ENCODE measurements around the gene PRMT3. TPM values are rescaled to one million over a fixed set of nuclear protein-coding genes. Genes with fewer than 3 reads are reported as not detected.
"Not testable (repeated sequence)": the region's sequence is repeated elsewhere in the genome, so short reads cannot be mapped to it uniquely, and the experiment has no call there.

Gene PRMT3
- total and polyA plus RNA-seq, 2 of the 4 experiments (the other 2 are of a cell fraction) = 8.8 to 11.3 TPM

- H3K9me1 ChIP-seq (ENCODE audit: insufficient read depth, low read length) = 0 out of 2 replicates have a peak, but pooled peaks cover 2% of the 10 kb centered on the region
- peaks cover 2% of the 10 kb centered on the region; the same call in 1 of the 2 replicates for H3K4me1 ChIP-seq (ENCODE audit: control insufficient read depth, insufficient read depth, low read length)
- H3K27me3 ChIP-seq (ENCODE audit: control insufficient read depth, insufficient read depth, low read length) = no peaks in the 10 kb centered on the region
- H3K56ac ChIP-seq (ENCODE audit: extremely low read depth, insufficient read depth, low read length) = no peak overlapping the region
- H2BK5ac ChIP-seq (ENCODE audit: low read depth, low read length, poor library complexity, severe bottlenecking) = no peak overlapping the region
- in situ Hi-C loops (cut with MboI; ENCODE audit: low sequenced_read_pairs) = no loop called here
- no peak overlapping the region for H2AK9ac ChIP-seq (replicated peaks; ENCODE audit: low read depth, low read length, poor library complexity)
- H3K14ac ChIP-seq (replicated peaks; ENCODE audit: low read depth, low read length) = no peak overlapping the region
- no peak overlapping the region for H2BK20ac ChIP-seq (ENCODE audit: low read depth, low read length)
- BruUV-seq (replicated peaks) = no TSS peak
- no peak overlapping the region for H3K27ac ChIP-seq (ENCODE audit: insufficient read depth, low read length)
- no peak overlapping the region for H3K9ac ChIP-seq (ENCODE audit: low read depth, low read length)
- H4K20me1 ChIP-seq (ENCODE audit: insufficient read depth, low read length) = no peaks in the 10 kb centered on the region
- no peak overlapping the region for H4K5ac ChIP-seq (ENCODE audit: low read depth, low read length)
- H3K23ac ChIP-seq (ENCODE audit: low read depth, low read length) = no peak overlapping the region
- no peak overlapping the region for H3K4ac ChIP-seq (ENCODE audit: low read depth, low read length)
- H3K36me3 ChIP-seq (ENCODE audit: control insufficient read depth, insufficient read depth, low read length) = no peaks in the 10 kb centered on the region
- TF ChIP-seq NFE2L2 (IDR thresholded peaks at IDR 0.05; ENCODE audit: low read depth, low read length) (no peak), MAZ (IDR thresholded peaks at IDR 0.05; ENCODE audit: borderline replicate concordance, low read depth, low read length) (no peak), MAFK (IDR thresholded peaks at IDR 0.05; ENCODE audit: low read depth, low read length) (no peak), CEBPB (IDR thresholded peaks at IDR 0.05; ENCODE audit: low read depth, low read length) (no peak), BHLHE40 (IDR thresholded peaks at IDR 0.05; ENCODE audit: low read depth, low read length) (no peak), ELK1 (IDR thresholded peaks at IDR 0.05; ENCODE audit: borderline replicate concordance, low read depth, low read length) (no peak)
- H2AK5ac ChIP-seq (ENCODE audit: low read depth, low read length) = no peak overlapping the region
- no peaks in the 10 kb centered on the region; a peak in 1 of 4 replicates for H3K79me1 ChIP-seq (ENCODE audit: low read depth in 1 of 2, low read length in 2 of 2)
- intact Hi-C loops (cut with micrococcal nuclease) = no loop called here
- no peak overlapping the region for H2BK120ac ChIP-seq (ENCODE audit: low read depth, low read length)
- H3K9me3 ChIP-seq (ENCODE audit: control insufficient read depth, insufficient read depth, low read length) = no peaks in the 10 kb centered on the region
- H3K4me2 ChIP-seq (ENCODE audit: low read depth, low read length) = no peak overlapping the region
- no peak overlapping the region for H2BK15ac ChIP-seq (ENCODE audit: low read depth, low read length)
- no peak overlapping the region for H4K8ac ChIP-seq (ENCODE audit: low read depth in 2 of 2, low read length in 2 of 2)
- POLR2A ChIA-PET (ENCODE audit: unreplicated experiment) = no interaction called here
- H4K91ac ChIP-seq (ENCODE audit: insufficient read depth, low read depth, low read length) = no peak overlapping the region
- WGBS, 2 experiments (ENCODE audit: extremely low coverage in 2 of 2, insufficient read length in 1 of 2) = no CpG with 5 or more reads among the region's 4 CpGs
- no peak overlapping the region for H3K4me3 ChIP-seq (ENCODE audit: insufficient read depth, low read depth, low read length)
- DNase-seq = no peak
- CTCF ChIA-PET = no interaction called here
- no peak overlapping the region for H2AFZ ChIP-seq (replicated peaks; ENCODE audit: low read length, poor library complexity)
- no peak overlapping the region for H3K18ac ChIP-seq (ENCODE audit: low read depth, low read length)
- dilution Hi-C loops (cut with HindIII; ENCODE audit: low sequenced_read_pairs, unreplicated experiment) = no loop called here
- ATAC-seq (ENCODE audit: low read depth) = no peak
These were observed 82.8 kb downstream of the PRMT3 start for GRCh38 chr11:20470348-20470747.

GRCh38 chr11:20471929-20472328 is 84.4 kb downstream of the PRMT3 start:
- H3K9me3 ChIP-seq (ENCODE audit: control insufficient read depth, insufficient read depth, low read length); H3K9ac ChIP-seq (ENCODE audit: low read depth, low read length); H3K4me3 ChIP-seq (ENCODE audit: insufficient read depth, low read depth, low read length); H3K14ac ChIP-seq (replicated peaks; ENCODE audit: low read depth, low read length); H2BK20ac ChIP-seq (ENCODE audit: low read depth, low read length); BruUV-seq (replicated peaks); H3K4me1 ChIP-seq (ENCODE audit: control insufficient read depth, insufficient read depth, low read length); H3K79me1 ChIP-seq (ENCODE audit: low read depth in 1 of 2, low read length in 2 of 2); H3K4ac ChIP-seq (ENCODE audit: low read depth, low read length); H3K36me3 ChIP-seq (ENCODE audit: control insufficient read depth, insufficient read depth, low read length); ATAC-seq (ENCODE audit: low read depth); DNase-seq; H4K8ac ChIP-seq (ENCODE audit: low read depth in 2 of 2, low read length in 2 of 2); H3K9me1 ChIP-seq (ENCODE audit: insufficient read depth, low read length); H2AFZ ChIP-seq (replicated peaks; ENCODE audit: low read length, poor library complexity); H4K91ac ChIP-seq (ENCODE audit: insufficient read depth, low read depth, low read length); H3K56ac ChIP-seq (ENCODE audit: extremely low read depth, insufficient read depth, low read length); H2AK5ac ChIP-seq (ENCODE audit: low read depth, low read length); H2AK9ac ChIP-seq (replicated peaks; ENCODE audit: low read depth, low read length, poor library complexity); intact Hi-C loops (cut with micrococcal nuclease); H2BK120ac ChIP-seq (ENCODE audit: low read depth, low read length); H3K27ac ChIP-seq (ENCODE audit: insufficient read depth, low read length); H2BK5ac ChIP-seq (ENCODE audit: low read depth, low read length, poor library complexity, severe bottlenecking); H3K27me3 ChIP-seq (ENCODE audit: control insufficient read depth, insufficient read depth, low read length); H2BK15ac ChIP-seq (ENCODE audit: low read depth, low read length); H3K18ac ChIP-seq (ENCODE audit: low read depth, low read length); POLR2A ChIA-PET (ENCODE audit: unreplicated experiment); H3K23ac ChIP-seq (ENCODE audit: low read depth, low read length); H4K5ac ChIP-seq (ENCODE audit: low read depth, low read length); H4K20me1 ChIP-seq (ENCODE audit: insufficient read depth, low read length); in situ Hi-C loops (cut with MboI; ENCODE audit: low sequenced_read_pairs); dilution Hi-C loops (cut with HindIII; ENCODE audit: low sequenced_read_pairs, unreplicated experiment); H3K4me2 ChIP-seq (ENCODE audit: low read depth, low read length): not testable (repeated sequence)
- CTCF ChIA-PET = interaction anchor here (1.3 kb wide), 1 partner anchor 17 kb away, joined by 3 read pairs; no protein-coding TSS in a partner anchor
